WTC11 (cell line): ENCODE measurements around the gene FAM107A. TPM values are rescaled to one million over a fixed set of nuclear protein-coding genes. Genes with fewer than 3 reads are reported as not detected.

Source experiments
- ATAC-seq: fragments of 200-7000 bp; cut with Tn5 transposase; 2 replicates; pipeline ENCODE4 v1.10.0; 2021; ENCODE audit warnings: mild to moderate bottlenecking, moderate library complexity
- CTCF ChIA-PET: fragments of 300-600 bp; sonication (Branson Sonifier 250); formaldehyde crosslinking; loops from one replicate; lab custom pipeline; 2021; ENCODE audit warnings: antibody characterized with exemption; lab: Charles Lee
- POLR2A ChIA-PET: fragments of 350-600 bp; sonication (Branson Sonifier 250); formaldehyde crosslinking; loops from one replicate; lab custom pipeline; 2021; ENCODE audit warnings: antibody characterized with exemption; lab: Charles Lee
- DNase-seq: peaks from one replicate; pipeline ENCODE4 v3.0.0; 2021; ENCODE audit warnings: low spot score
- H3K27ac Mint-ChIP-seq: 2 replicates; pipeline ENCODE4 v1.8.0; 2021; ENCODE audit warnings: mixed read lengths
- H3K27me3 Mint-ChIP-seq: 2 replicates; pipeline ENCODE4 v1.8.0; 2021; ENCODE audit warnings: low read depth, mild to moderate bottlenecking, moderate library complexity, mixed read lengths
- H3K36me3 Mint-ChIP-seq: 2 replicates; pipeline ENCODE4 v1.8.0; 2021; ENCODE audit warnings: mixed read lengths
- H3K4me1 Mint-ChIP-seq: 2 replicates; pipeline ENCODE4 v1.8.0; 2022; ENCODE audit warnings: mixed read lengths
- H3K4me3 Mint-ChIP-seq: 2 replicates; pipeline ENCODE4 v1.8.0; 2021; ENCODE audit warnings: mild to moderate bottlenecking, moderate library complexity, mixed read lengths
- H3K9me3 Mint-ChIP-seq: 2 replicates; pipeline ENCODE4 v1.8.0; 2021; ENCODE audit warnings: mixed read lengths
- ATF1 ChIP-seq: sonication (generic); formaldehyde crosslinking; IDR thresholded peaks from 2 replicates; pipeline ENCODE4 v1.8.1; 2023; ENCODE audit warnings: mild to moderate bottlenecking, moderate library complexity, missing genetic modification reagents
- FOXJ3 ChIP-seq: sonication (generic); formaldehyde crosslinking; IDR thresholded peaks from 2 replicates; pipeline ENCODE4 v1.9.0; 2021; ENCODE audit warnings: missing genetic modification reagents, mild to moderate bottlenecking, borderline replicate concordance
- FOXK1 ChIP-seq: sonication (generic); formaldehyde crosslinking; IDR thresholded peaks from 2 replicates; pipeline ENCODE4 v1.8.0; 2022; ENCODE audit warnings: mild to moderate bottlenecking, moderate library complexity, missing genetic modification reagents
- FOXP1 ChIP-seq: sonication (generic); formaldehyde crosslinking; IDR thresholded peaks from 2 replicates; pipeline ENCODE4 v1.8.0; 2022; ENCODE audit warnings: missing genetic modification reagents, mild to moderate bottlenecking, moderate library complexity, borderline replicate concordance
- NR1H2 ChIP-seq: sonication (generic); formaldehyde crosslinking; IDR thresholded peaks from 2 replicates; pipeline ENCODE4 v1.9.0; 2021; ENCODE audit warnings: mild to moderate bottlenecking, moderate library complexity, missing genetic modification reagents
- SMAD3 ChIP-seq: sonication (generic); formaldehyde crosslinking; IDR thresholded peaks from 2 replicates; pipeline ENCODE4 v1.8.0; 2022; ENCODE audit warnings: missing genetic modification reagents, mild to moderate bottlenecking, borderline replicate concordance
- TEAD1 ChIP-seq: sonication (generic); formaldehyde crosslinking; IDR thresholded peaks from 2 replicates; pipeline ENCODE4 v1.8.0; 2022; ENCODE audit warnings: mild to moderate bottlenecking, missing genetic modification reagents
- TEAD4 ChIP-seq: sonication (generic); formaldehyde crosslinking; IDR thresholded peaks from 2 replicates; pipeline ENCODE4 v1.8.0; 2022; ENCODE audit warnings: mild to moderate bottlenecking, missing genetic modification reagents
- TP53 ChIP-seq: sonication (generic); formaldehyde crosslinking; IDR thresholded peaks from 2 replicates; pipeline ENCODE4 v1.8.1; 2023; ENCODE audit warnings: mild to moderate bottlenecking, missing genetic modification reagents
- ZNF121 ChIP-seq: sonication (generic); formaldehyde crosslinking; IDR thresholded peaks from 2 replicates; pipeline ENCODE4 v1.8.0; 2023; ENCODE audit warnings: missing genetic modification reagents
- ZNF232 ChIP-seq: sonication (generic); formaldehyde crosslinking; IDR thresholded peaks from 2 replicates; pipeline ENCODE4 v1.8.0; 2022; ENCODE audit warnings: mild to moderate bottlenecking, missing genetic modification reagents
- total RNA-seq: library from RNA; stranded (reverse); gene quantifications from 3 replicates; pipeline ENCODE4 v1.2.3, GENCODE V29; 2021
- TF ChIP-seq, protein P1 (sequence below): sonication (generic); formaldehyde crosslinking; IDR thresholded peaks from 2 replicates; pipeline ENCODE4 v1.8.1; 2023; ENCODE audit warnings: mild to moderate bottlenecking, missing genetic modification reagents, borderline replicate concordance
- TF ChIP-seq, protein P2 (sequence below): sonication (generic); formaldehyde crosslinking; IDR thresholded peaks from 2 replicates; pipeline ENCODE4 v1.8.1; 2022; ENCODE audit warnings: missing genetic modification reagents, borderline replicate concordance
- TF ChIP-seq, protein P3 (sequence below): sonication (generic); formaldehyde crosslinking; IDR thresholded peaks from 2 replicates; pipeline ENCODE4 v1.8.0; 2023; ENCODE audit warnings: mild to moderate bottlenecking, missing genetic modification reagents
- TF ChIP-seq, protein P4 (sequence below): fragments of 250-450 bp; sonication (Bioruptor Pico); IDR thresholded peaks from 2 replicates; pipeline ENCODE4 v1.8.0; 2021; ENCODE audit warnings: mild to moderate bottlenecking
- TF ChIP-seq, protein P5 (sequence below): sonication (generic); formaldehyde crosslinking; IDR thresholded peaks from 2 replicates; pipeline ENCODE4 v1.8.0; 2022; ENCODE audit warnings: mild to moderate bottlenecking, missing genetic modification reagents
- TF ChIP-seq, protein P6 (sequence below): sonication (generic); formaldehyde crosslinking; IDR thresholded peaks from 2 replicates; pipeline ENCODE4 v1.8.0; 2022; ENCODE audit warnings: missing genetic modification reagents

FAM107A gene
- total RNA-seq, 1 experiment from 2014 or later: 0.31 TPM

DNA sequence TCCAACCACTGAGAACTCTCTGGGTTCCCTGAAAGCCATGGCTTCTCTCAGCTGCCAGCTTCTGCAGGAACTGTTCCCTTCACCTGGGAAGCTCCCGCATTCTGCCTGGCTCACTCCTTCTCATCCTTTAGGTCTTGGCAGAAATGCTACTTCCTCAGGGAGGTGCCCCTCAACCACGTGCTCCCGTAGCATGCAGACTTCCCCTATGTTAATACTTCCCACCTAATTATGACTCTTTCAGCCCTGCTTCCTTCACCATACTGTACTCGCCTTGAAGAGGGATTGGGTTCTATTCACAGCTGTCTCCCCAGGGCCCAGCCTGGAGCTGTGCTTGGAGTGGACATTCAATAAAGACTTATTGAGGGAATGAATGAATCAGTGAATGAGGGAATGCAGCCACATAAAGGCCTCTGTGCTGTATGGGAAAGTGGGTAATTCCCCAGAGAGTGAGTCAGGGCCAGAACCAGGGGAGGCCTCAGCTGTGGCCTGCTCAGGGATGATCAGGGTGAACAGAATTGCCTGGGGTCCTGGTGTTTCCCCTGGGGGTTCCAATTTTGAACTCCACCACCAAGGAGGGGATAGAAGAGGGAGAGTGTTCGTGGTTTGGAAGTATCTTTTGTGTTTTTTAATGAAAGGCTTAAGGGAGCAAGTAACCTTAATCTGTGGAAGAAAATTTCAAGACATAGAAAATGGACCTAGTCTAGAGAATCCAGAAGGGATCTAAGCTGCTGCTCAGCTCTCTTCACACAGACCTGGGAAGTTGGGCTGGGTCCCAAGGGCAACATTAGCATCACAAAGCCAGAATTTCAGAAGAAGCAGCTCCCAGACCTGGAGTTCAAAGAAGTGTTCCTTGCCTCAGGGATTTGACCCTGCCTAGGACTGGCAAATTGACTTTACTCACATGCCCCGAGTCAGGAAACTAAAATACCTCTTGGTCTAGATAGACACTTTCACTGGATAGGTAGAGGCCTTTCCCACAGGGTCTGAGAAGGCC, 14.6 kb upstream of the FAM107A start (continued):
- TF ChIP-seq, protein P1, sequence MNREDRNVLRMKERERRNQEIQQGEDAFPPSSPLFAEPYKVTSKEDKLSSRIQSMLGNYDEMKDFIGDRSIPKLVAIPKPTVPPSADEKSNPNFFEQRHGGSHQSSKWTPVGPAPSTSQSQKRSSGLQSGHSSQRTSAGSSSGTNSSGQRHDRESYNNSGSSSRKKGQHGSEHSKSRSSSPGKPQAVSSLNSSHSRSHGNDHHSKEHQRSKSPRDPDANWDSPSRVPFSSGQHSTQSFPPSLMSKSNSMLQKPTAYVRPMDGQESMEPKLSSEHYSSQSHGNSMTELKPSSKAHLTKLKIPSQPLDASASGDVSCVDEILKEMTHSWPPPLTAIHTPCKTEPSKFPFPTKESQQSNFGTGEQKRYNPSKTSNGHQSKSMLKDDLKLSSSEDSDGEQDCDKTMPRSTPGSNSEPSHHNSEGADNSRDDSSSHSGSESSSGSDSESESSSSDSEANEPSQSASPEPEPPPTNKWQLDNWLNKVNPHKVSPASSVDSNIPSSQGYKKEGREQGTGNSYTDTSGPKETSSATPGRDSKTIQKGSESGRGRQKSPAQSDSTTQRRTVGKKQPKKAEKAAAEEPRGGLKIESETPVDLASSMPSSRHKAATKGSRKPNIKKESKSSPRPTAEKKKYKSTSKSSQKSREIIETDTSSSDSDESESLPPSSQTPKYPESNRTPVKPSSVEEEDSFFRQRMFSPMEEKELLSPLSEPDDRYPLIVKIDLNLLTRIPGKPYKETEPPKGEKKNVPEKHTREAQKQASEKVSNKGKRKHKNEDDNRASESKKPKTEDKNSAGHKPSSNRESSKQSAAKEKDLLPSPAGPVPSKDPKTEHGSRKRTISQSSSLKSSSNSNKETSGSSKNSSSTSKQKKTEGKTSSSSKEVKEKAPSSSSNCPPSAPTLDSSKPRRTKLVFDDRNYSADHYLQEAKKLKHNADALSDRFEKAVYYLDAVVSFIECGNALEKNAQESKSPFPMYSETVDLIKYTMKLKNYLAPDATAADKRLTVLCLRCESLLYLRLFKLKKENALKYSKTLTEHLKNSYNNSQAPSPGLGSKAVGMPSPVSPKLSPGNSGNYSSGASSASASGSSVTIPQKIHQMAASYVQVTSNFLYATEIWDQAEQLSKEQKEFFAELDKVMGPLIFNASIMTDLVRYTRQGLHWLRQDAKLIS (CRISPR knock-in tag): no peak

DNA sequence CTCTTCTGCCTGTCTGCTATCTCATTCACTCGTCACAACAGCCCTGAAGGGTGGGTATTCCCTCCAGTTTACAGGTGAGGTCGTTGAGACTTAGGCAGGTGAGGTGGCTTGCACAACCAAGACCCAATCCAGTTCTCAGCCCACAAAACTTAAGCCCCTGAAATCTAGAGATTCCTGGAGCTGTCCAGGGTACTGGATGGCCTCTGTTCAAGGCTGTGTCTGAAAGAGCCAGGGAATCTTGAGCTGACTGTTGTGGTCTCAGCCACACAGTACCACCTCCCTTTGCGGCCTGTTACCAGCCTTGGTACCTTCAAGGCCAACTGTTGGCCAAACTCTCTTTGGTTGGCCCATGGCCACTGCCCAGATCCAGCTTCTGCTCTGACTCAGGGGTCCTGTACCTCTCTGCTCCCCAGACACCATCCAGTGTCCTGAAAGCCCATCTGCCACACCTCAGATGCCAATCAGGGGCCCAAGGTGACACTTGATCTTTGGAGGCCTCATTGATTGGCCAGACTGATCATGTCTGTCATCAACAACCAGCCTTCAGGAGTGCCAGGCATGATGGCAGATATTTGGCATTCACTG, 10.9 kb upstream of the FAM107A start:
- Mint-ChIP-seq H3K36me3 (no peaks in the 10 kb centered on the region), H3K9me3 (no peaks in the 10 kb centered on the region), H3K27me3 (peaks cover 47% of the 10 kb centered on the region), H3K4me1 (peaks cover 33% of the 10 kb centered on the region), H3K4me3 (no peak overlapping the region), H3K27ac (no peak overlapping the region)
- peak; percentile 14 for ATAC-seq
- CTCF ChIA-PET: interaction anchor here (0.5 to 1.4 kb wide), 4 partner anchors 19 to 738 kb away, joined by 3 to 8 read pairs (median 6); no protein-coding TSS in a partner anchor
- POLR2A ChIA-PET: interaction anchor here (0.6 to 1.1 kb wide), 2 partner anchors 15 to 255 kb away, joined by 3 read pairs; partner anchors contain the start of gene PXK
- DNase-seq: peak; percentile 68
- TF ChIP-seq, protein P2, sequence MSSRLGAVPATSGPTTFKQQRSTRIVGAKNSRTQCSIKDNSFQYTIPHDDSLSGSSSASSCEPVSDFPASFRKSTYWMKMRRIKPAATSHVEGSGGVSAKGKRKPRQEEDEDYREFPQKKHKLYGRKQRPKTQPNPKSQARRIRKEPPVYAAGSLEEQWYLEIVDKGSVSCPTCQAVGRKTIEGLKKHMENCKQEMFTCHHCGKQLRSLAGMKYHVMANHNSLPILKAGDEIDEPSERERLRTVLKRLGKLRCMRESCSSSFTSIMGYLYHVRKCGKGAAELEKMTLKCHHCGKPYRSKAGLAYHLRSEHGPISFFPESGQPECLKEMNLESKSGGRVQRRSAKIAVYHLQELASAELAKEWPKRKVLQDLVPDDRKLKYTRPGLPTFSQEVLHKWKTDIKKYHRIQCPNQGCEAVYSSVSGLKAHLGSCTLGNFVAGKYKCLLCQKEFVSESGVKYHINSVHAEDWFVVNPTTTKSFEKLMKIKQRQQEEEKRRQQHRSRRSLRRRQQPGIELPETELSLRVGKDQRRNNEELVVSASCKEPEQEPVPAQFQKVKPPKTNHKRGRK (CRISPR knock-in tag): no peak
- TF ChIP-seq, protein P3, sequence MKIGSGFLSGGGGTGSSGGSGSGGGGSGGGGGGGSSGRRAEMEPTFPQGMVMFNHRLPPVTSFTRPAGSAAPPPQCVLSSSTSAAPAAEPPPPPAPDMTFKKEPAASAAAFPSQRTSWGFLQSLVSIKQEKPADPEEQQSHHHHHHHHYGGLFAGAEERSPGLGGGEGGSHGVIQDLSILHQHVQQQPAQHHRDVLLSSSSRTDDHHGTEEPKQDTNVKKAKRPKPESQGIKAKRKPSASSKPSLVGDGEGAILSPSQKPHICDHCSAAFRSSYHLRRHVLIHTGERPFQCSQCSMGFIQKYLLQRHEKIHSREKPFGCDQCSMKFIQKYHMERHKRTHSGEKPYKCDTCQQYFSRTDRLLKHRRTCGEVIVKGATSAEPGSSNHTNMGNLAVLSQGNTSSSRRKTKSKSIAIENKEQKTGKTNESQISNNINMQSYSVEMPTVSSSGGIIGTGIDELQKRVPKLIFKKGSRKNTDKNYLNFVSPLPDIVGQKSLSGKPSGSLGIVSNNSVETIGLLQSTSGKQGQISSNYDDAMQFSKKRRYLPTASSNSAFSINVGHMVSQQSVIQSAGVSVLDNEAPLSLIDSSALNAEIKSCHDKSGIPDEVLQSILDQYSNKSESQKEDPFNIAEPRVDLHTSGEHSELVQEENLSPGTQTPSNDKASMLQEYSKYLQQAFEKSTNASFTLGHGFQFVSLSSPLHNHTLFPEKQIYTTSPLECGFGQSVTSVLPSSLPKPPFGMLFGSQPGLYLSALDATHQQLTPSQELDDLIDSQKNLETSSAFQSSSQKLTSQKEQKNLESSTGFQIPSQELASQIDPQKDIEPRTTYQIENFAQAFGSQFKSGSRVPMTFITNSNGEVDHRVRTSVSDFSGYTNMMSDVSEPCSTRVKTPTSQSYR (CRISPR knock-in tag): no peak
- TF ChIP-seq TEAD4 (CRISPR knock-in tag): peak; percentile 22; the same call in 1 of the 2 replicates
- 0 out of 2 replicates have a peak, but pooled peaks have one; percentile 70 for TF ChIP-seq ATF1 (CRISPR knock-in tag)
- TF ChIP-seq FOXK1 (CRISPR knock-in tag): peak; percentile 54; the same call in 1 of the 2 replicates
- TF ChIP-seq ZNF232 (CRISPR knock-in tag): no peak
- no peak for TF ChIP-seq FOXJ3 (CRISPR knock-in tag)
- TF ChIP-seq TEAD1 (CRISPR knock-in tag): 0 out of 2 replicates have a peak, but pooled peaks have one; percentile 29
- TF ChIP-seq, protein P4, sequence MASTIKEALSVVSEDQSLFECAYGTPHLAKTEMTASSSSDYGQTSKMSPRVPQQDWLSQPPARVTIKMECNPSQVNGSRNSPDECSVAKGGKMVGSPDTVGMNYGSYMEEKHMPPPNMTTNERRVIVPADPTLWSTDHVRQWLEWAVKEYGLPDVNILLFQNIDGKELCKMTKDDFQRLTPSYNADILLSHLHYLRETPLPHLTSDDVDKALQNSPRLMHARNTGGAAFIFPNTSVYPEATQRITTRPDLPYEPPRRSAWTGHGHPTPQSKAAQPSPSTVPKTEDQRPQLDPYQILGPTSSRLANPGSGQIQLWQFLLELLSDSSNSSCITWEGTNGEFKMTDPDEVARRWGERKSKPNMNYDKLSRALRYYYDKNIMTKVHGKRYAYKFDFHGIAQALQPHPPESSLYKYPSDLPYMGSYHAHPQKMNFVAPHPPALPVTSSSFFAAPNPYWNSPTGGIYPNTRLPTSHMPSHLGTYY (CRISPR knock-in tag): no peak
- TF ChIP-seq, protein P5, sequence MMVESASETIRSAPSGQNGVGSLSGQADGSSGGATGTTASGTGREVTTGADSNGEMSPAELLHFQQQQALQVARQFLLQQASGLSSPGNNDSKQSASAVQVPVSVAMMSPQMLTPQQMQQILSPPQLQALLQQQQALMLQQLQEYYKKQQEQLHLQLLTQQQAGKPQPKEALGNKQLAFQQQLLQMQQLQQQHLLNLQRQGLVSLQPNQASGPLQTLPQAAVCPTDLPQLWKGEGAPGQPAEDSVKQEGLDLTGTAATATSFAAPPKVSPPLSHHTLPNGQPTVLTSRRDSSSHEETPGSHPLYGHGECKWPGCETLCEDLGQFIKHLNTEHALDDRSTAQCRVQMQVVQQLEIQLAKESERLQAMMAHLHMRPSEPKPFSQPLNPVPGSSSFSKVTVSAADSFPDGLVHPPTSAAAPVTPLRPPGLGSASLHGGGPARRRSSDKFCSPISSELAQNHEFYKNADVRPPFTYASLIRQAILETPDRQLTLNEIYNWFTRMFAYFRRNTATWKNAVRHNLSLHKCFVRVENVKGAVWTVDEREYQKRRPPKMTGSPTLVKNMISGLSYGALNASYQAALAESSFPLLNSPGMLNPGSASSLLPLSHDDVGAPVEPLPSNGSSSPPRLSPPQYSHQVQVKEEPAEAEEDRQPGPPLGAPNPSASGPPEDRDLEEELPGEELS (CRISPR knock-in tag): peak; percentile 49; the same call in 1 of the 2 replicates
- no peak for TF ChIP-seq TP53
- 0 out of 2 replicates have a peak, but pooled peaks have one; percentile 36 for TF ChIP-seq SMAD3
- 0 out of 2 replicates have a peak, but pooled peaks have one; percentile 13 for TF ChIP-seq ZNF121
- TF ChIP-seq FOXP1: peak; percentile 40; the same call in 1 of the 2 replicates
- TF ChIP-seq NR1H2 (CRISPR knock-in tag): no peak
- TF ChIP-seq, protein P6, sequence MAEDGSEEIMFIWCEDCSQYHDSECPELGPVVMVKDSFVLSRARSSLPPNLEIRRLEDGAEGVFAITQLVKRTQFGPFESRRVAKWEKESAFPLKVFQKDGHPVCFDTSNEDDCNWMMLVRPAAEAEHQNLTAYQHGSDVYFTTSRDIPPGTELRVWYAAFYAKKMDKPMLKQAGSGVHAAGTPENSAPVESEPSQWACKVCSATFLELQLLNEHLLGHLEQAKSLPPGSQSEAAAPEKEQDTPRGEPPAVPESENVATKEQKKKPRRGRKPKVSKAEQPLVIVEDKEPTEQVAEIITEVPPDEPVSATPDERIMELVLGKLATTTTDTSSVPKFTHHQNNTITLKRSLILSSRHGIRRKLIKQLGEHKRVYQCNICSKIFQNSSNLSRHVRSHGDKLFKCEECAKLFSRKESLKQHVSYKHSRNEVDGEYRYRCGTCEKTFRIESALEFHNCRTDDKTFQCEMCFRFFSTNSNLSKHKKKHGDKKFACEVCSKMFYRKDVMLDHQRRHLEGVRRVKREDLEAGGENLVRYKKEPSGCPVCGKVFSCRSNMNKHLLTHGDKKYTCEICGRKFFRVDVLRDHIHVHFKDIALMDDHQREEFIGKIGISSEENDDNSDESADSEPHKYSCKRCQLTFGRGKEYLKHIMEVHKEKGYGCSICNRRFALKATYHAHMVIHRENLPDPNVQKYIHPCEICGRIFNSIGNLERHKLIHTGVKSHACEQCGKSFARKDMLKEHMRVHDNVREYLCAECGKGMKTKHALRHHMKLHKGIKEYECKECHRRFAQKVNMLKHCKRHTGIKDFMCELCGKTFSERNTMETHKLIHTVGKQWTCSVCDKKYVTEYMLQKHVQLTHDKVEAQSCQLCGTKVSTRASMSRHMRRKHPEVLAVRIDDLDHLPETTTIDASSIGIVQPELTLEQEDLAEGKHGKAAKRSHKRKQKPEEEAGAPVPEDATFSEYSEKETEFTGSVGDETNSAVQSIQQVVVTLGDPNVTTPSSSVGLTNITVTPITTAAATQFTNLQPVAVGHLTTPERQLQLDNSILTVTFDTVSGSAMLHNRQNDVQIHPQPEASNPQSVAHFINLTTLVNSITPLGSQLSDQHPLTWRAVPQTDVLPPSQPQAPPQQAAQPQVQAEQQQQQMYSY (CRISPR knock-in tag): no peak
